GM10266 (cell line): ENCODE data around the gene CLSTN2.

Experiments
- DNase-seq: peaks from one replicate; pipeline ENCODE4 v3.0.0; 2012; ENCODE audit errors: extremely low spot score
- TF ChIP-seq, protein P1 (sequence below): IDR thresholded peaks from 2 replicates; pipeline ENCODE4 v1.5.1; 2012; ENCODE audit warnings: mild to moderate bottlenecking, low read depth; ENCODE audit not compliant: control insufficient read depth, insufficient read depth; ENCODE audit errors: missing control alignments

CLSTN2 gene

DNA sequence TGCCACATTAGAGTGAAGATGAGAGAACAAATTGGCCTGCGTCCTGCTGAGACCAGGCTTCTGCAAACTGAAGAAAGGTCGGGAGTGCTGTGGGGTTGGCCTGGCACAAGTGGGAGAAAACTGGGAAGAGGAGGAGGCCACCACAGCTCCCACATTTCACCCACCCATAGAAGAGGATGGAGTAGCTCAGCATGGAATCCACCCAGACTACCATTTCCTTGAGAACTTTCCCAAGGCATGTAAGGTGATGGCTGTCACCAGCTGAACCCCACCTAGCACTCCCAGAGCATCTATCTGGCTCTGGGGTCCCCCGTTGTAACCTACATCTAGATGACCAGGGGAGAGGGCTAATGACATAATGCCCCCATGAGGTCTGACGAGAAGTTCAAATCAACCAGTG, 622.5 kb downstream of the CLSTN2 start:
- TF ChIP-seq, protein P1, sequence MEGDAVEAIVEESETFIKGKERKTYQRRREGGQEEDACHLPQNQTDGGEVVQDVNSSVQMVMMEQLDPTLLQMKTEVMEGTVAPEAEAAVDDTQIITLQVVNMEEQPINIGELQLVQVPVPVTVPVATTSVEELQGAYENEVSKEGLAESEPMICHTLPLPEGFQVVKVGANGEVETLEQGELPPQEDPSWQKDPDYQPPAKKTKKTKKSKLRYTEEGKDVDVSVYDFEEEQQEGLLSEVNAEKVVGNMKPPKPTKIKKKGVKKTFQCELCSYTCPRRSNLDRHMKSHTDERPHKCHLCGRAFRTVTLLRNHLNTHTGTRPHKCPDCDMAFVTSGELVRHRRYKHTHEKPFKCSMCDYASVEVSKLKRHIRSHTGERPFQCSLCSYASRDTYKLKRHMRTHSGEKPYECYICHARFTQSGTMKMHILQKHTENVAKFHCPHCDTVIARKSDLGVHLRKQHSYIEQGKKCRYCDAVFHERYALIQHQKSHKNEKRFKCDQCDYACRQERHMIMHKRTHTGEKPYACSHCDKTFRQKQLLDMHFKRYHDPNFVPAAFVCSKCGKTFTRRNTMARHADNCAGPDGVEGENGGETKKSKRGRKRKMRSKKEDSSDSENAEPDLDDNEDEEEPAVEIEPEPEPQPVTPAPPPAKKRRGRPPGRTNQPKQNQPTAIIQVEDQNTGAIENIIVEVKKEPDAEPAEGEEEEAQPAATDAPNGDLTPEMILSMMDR = no peak
- no peak for DNase-seq

DNA sequence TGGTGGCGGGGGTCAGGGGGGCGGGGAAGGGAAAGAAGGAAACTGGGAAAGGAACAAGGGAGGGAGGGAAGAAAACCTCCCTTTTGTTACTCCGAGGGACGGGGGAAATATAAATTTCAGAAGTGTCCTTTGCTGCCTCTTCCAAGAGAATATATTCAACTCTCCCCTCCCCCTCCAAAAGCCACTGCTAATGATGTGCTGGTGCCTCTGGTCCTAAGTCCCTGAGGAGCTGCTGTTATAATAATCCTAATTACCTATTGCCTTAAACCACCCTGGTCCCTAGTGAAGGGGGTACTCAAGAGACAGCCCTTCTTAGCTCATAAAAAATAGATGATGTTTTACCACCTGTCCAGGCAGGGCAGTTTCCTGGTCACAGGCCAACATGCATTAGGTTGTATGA, 624.6 kb downstream of the CLSTN2 start:
- no peak for DNase-seq
- TF ChIP-seq, protein P1 = no peak

DNA sequence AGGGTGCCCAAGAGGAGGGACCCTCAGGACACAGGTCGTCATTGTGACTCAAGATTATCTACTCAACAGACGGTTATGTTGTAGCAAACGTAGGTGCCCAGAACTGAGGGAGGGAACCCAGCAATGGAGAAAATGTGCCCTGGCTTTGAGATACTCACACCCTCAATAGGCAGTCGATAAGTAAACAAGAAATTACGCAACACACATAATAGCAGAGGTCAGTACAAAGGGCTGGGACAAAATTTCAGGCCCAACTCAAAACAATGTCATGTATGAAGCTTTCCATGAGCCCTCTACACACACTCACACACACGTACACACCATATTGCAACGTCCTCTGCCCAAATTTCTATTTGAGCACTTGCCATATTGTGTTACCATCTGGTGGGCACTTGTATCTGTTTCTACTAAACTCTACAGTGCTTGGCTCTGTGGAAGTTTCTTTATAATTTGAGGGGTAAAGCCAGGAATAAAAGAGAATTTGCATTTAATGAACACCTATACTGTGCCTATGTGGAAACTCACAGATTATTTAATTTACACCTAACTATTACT, 628.3 kb downstream of the CLSTN2 start:
- TF ChIP-seq, protein P1 = no peak
- no peak for DNase-seq

DNA sequence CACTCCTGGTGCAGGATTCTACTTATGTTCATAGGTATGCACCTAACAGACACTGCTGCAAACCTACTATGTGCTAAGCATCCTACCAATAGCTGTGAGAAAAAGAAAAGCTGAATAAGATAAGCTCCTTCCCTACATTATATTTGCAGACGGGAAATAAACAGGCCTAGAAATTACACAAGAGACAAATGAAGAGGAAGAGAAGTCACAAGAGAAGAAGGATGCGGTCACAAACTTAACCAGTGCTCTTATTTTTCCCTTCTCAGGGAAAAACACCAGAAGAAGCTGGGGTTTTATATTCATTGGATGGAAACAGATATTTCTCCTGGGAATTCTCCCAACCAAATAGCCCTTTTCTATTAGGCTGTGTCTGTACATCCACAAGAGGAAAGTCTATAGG, 633.1 kb downstream of the CLSTN2 start:
- TF ChIP-seq, protein P1 = no peak
- DNase-seq = no peak

DNA sequence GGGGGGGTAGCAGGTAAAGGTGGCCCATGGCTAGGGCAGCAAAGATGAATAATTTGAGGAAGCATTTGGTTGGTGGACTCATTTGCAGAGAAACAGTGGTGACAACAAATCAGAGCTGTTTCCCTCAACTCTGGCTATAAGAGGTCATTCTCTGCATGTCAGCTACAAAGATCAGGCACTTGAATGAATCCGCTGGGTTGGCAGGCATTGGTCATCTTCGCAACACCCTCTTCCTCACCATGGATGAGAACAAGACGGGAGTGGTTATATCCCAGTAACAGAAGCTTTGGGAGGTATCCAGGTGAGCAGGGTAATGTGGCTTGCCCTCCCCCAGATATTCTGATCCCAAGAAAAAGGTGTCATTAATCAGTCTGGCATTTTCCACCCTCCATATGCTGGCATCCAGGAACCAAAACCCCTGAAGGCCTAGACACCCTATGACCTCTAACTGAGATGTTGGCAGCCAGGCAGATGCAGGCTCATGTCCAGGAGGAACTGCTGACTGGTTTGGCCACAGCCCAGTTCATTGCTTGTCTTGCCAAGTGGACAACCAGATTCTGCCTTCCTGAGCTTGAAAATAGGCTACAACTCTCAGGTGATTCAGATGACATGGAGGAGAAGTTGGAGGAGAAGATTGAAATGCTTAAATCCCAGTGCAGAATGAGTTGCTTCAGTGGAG, 634.0 kb downstream of the CLSTN2 start:
- DNase-seq = no peak
- TF ChIP-seq, protein P1 = no peak

DNA sequence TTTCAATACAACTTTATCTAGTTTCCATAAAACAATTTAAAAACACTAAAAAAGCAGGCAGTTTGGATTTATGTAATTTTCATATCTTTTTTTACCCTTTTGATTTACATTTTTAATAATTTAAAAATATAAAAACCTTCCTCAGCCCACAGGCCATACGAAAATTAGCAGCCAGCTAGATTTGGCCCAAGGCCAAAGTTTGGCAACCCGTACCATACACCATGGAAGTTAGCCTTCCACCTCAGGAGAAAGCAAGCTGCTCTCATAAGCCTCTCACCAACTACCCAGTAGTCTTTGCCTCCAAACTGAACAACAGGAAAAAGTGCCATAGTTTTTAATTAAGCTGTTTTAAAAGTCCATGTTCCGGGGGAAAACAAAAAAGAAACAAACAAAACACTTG, 635.6 kb downstream of the CLSTN2 start:
- TF ChIP-seq, protein P1 = no peak
- DNase-seq = no peak

DNA sequence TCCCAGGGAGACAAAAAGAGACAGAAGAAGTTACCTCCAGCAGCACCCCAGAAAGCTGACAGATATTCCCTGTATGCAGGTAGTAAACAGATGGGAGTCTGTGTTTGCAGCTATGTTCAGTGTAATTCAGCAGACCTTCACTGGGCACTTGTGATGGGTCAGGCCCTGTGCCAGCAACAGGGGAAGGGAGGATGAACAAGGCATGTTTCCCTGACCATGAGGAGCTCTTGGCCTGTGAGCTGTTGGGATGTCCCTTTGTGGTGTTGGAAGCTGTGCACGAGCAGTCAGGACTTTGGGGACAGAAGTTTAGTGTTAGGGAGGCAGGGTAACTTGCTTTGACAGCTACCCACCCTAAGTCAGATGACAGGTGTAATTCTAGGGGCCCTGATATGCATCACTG, 636.9 kb downstream of the CLSTN2 start:
- TF ChIP-seq, protein P1 = no peak
- no peak for DNase-seq
